GM12878 (cell line): ENCODE measurements around the gene KLRC2. TPM values are rescaled to one million over a fixed set of nuclear protein-coding genes. Genes with fewer than 3 reads are reported as not detected.

Experiments
- ATAC-seq: fragments of 200-7000 bp; cut with Tn5 transposase; 3 replicates; pipeline ENCODE4 v1.9.1; 2020; ENCODE audit warnings: mild to moderate bottlenecking, moderate library complexity
- BruUV-seq: library from RNA; stranded (reverse); fragments of 400-500 nt; replicated peaks from 2 replicates; lab custom pipeline; 2021; lab: Mats Ljungman, UMichigan
- CTCF ChIA-PET: fragments of 300-600 bp; sonication (Branson Sonifier 250); formaldehyde crosslinking; extraction: SDS; loops from one replicate; lab custom pipeline; 2021; ENCODE audit warnings: inconsistent platforms; lab: Yijun Ruan, JAX
- POLR2A ChIA-PET: fragments of 350-600 bp; formaldehyde crosslinking; extraction: SDS; loops from one replicate; lab custom pipeline; 2021; ENCODE audit warnings: inconsistent platforms; lab: Charles Lee
- RAD21 ChIA-PET: fragments of 300-600 bp; sonication (Branson Sonifier 250); formaldehyde crosslinking; loops from one replicate; lab custom pipeline; 2023; ENCODE audit warnings: antibody characterized with exemption; ENCODE audit not compliant: unreplicated experiment; lab: Charles Lee
- SMC1A ChIA-PET: fragments of 300-600 bp; sonication (Branson Sonifier 250); formaldehyde crosslinking; loops from one replicate; lab custom pipeline; 2023; ENCODE audit not compliant: unreplicated experiment, uncharacterized antibody; lab: Charles Lee
- DNase-seq: peaks from one replicate; pipeline ENCODE4 v3.0.0-alpha.2; 2011; ENCODE audit warnings: low read depth, low spot score
- FAIRE-seq: peaks from 3 replicates; lab custom pipeline; 2011; peaks lifted over from hg19 to GRCh38; lab: Jason Lieb, UNC
- H2AFZ ChIP-seq: 2 replicates; pipeline ENCODE4 v1.6.0; 2011; ENCODE audit warnings: low read depth, low read length, control low read depth; ENCODE audit not compliant: control insufficient read depth
- H3K27ac ChIP-seq: 2 replicates; pipeline ENCODE4 v1.5.1; 2011; ENCODE audit warnings: control low read depth; ENCODE audit not compliant: control insufficient read depth, insufficient read depth
- H3K27me3 ChIP-seq, 2 experiments: replicated peaks in 1 of 2; 2 replicates each; pipeline versions ENCODE4 v1.6.0 to v1.6.1; 2011; ENCODE audit warnings: low read length in 1 of 2; ENCODE audit not compliant: control insufficient read depth in 2 of 2, insufficient read depth in 2 of 2
- H3K36me3 ChIP-seq, 2 experiments: 2 replicates each; pipeline ENCODE4 v1.5.1; 2011; ENCODE audit warnings: low read length in 1 of 2; ENCODE audit not compliant: control insufficient read depth in 2 of 2, insufficient read depth in 2 of 2
- H3K4me1 ChIP-seq: 2 replicates; pipeline ENCODE4 v1.6.1; 2011; ENCODE audit warnings: mild to moderate bottlenecking, low read length, moderate library complexity, mixed read lengths; ENCODE audit not compliant: control insufficient read depth, insufficient read depth
- H3K4me2 ChIP-seq: 2 replicates; pipeline ENCODE4 v1.6.0; 2011; ENCODE audit warnings: control low read depth; ENCODE audit not compliant: control insufficient read depth, insufficient read depth
- H3K4me3 ChIP-seq: fragments of 200-600 bp; sonication (generic); 2 replicates; pipeline ENCODE4 v1.5.1; 2016
- H3K79me2 ChIP-seq: 2 replicates; pipeline ENCODE4 v1.6.0; 2011; ENCODE audit warnings: low read length; ENCODE audit not compliant: control insufficient read depth, insufficient read depth
- H3K9ac ChIP-seq: 2 replicates; pipeline ENCODE4 v1.8.0; 2011; ENCODE audit warnings: low read length, control low read depth, mixed read lengths; ENCODE audit not compliant: control insufficient read depth, insufficient read depth
- H3K9me3 ChIP-seq: replicated peaks from 3 replicates; pipeline ENCODE4 v1.5.1; 2011; ENCODE audit warnings: mild to moderate bottlenecking, low read length; ENCODE audit not compliant: control insufficient read depth, insufficient read depth
- H4K20me1 ChIP-seq: 2 replicates; pipeline ENCODE4 v1.6.0; 2011; ENCODE audit not compliant: control insufficient read depth, insufficient read depth
- BHLHE40 ChIP-seq, 2 experiments: fragments of 450-650 bp in 1 of 2; IDR thresholded peaks; 2 replicates each; pipeline ENCODE4 v1.6.1; 2011 to 2017; ENCODE audit warnings: low read depth in 2 of 2, borderline replicate concordance in 1 of 2, improper control_type of control experiment in 1 of 2, low read length in 1 of 2, mild to moderate bottlenecking in 1 of 2
- CBX5 ChIP-seq: sonication (generic); IDR thresholded peaks from 2 replicates; pipeline ENCODE4 v1.6.1; 2016; ENCODE audit warnings: low read depth, moderate library complexity, mild to moderate bottlenecking, inconsistent platforms
- ETV6 ChIP-seq, 2 experiments: fragments of 450-650 bp in 1 of 2; IDR thresholded peaks in 1 of 2; conservative IDR thresholded peaks in 1 of 2; 2 replicates each; pipeline ENCODE4 v1.6.1; 2014; ENCODE audit warnings: antibody characterized with exemption in 1 of 2, borderline replicate concordance in 1 of 2, low read depth in 1 of 2, mild to moderate bottlenecking in 1 of 2, moderate library complexity in 1 of 2
- FOXK2 ChIP-seq: fragments of 450-650 bp; IDR thresholded peaks from 2 replicates; pipeline ENCODE4 v1.6.1; 2017; ENCODE audit warnings: mild to moderate bottlenecking, moderate library complexity
- FOXM1 ChIP-seq: IDR thresholded peaks from 2 replicates; pipeline ENCODE4 v1.6.1; 2012; ENCODE audit warnings: low read depth, mild to moderate bottlenecking, inconsistent platforms, low read length, moderate library complexity
- IKZF1 ChIP-seq: fragments of 450-650 bp; conservative IDR thresholded peaks from 2 replicates; pipeline ENCODE4 v1.6.1; 2017; ENCODE audit warnings: antibody characterized with exemption, mild to moderate bottlenecking
- KAT2A ChIP-seq: conservative IDR thresholded peaks from 2 replicates; pipeline ENCODE4 v1.6.1; 2011; ENCODE audit warnings: low read depth, low read length; ENCODE audit not compliant: control insufficient read depth
- KDM1A ChIP-seq: fragments of 200-600 bp; sonication (generic); IDR thresholded peaks from 2 replicates; pipeline ENCODE4 v1.6.1; 2016; ENCODE audit warnings: borderline replicate concordance
- MYB ChIP-seq: fragments of 150-350 bp; IDR thresholded peaks from 2 replicates; pipeline ENCODE4 v1.6.1; 2014; ENCODE audit warnings: mild to moderate bottlenecking, low read depth, low read length, borderline replicate concordance
- PAX5 ChIP-seq: IDR thresholded peaks from 2 replicates; pipeline ENCODE4 v1.6.1; 2011; ENCODE audit warnings: low read depth, low read length, borderline replicate concordance
- SREBF1 ChIP-seq: IDR thresholded peaks from 2 replicates; pipeline ENCODE4 v1.6.1; 2012; ENCODE audit warnings: mild to moderate bottlenecking, low read length
- STAT3 ChIP-seq: IDR thresholded peaks from 2 replicates; pipeline ENCODE4 v1.6.1; 2011; ENCODE audit warnings: low read depth, low read length, improper control_type of control experiment
- ZNF217 ChIP-seq: fragments of 450-650 bp; IDR thresholded peaks from 2 replicates; pipeline ENCODE4 v1.6.1; 2017; ENCODE audit warnings: antibody characterized with exemption, mild to moderate bottlenecking
- ZNF384 ChIP-seq: IDR thresholded peaks from 2 replicates; pipeline ENCODE4 v1.6.1; 2012; ENCODE audit warnings: low read depth, mild to moderate bottlenecking, low read length, improper control_type of control experiment, borderline replicate concordance
- WGBS: methylation state at CpG from one replicate; pipeline ENCODE4 v1.1.6; 2016; ENCODE audit warnings: low lambda C conversion rate; ENCODE audit not compliant: insufficient replicate concordance, insufficient coverage; ENCODE audit errors: missing lambda C conversion rate; 5-methylcytosine and 5-hydroxymethylcytosine counted together
- in situ Hi-C: fragments of 300-500 bp; cut with MboI; formaldehyde crosslinking; loops from 9 replicates; pipeline ENCODE4 v1.14.3; 2018; ENCODE audit warnings: mixed read lengths
- intact Hi-C: fragments of 100-400 bp; cut with micrococcal nuclease; formaldehyde crosslinking; loops from one replicate; pipeline ENCODE4 v1.14.2; 2022; ENCODE audit not compliant: unreplicated experiment
- polyA plus RNA-seq, 11 experiments: library from polyadenylated mRNA; depleted of rRNA in 4 of 11; unstranded in 6 of 11; stranded (reverse) in 5 of 11; fragments of >200 nt; fragmentation: Nextera tagmentation in 4 of 11; fragmentation: Illumina TruSeq in 1 of 11; extraction: Ambion mirVana in 4 of 11; extraction: Trizol in 1 of 11; gene quantifications; 1 replicate in 1 of 11; 2 replicates in 10 of 11; pipeline versions ENCODE4 v1.2.1 to v1.2.3, GENCODE V29; 2011 to 2016; ENCODE audit warnings: inconsistent platforms in 2 of 11, missing spikeins in 2 of 11, low read depth in 1 of 11
- total RNA-seq, 4 experiments: library from RNA; depleted of rRNA in 3 of 4; stranded (reverse); fragments of >200 nt in 3 of 4; fragmentation: Illumina TruSeq in 1 of 4; extraction: Trizol in 1 of 4; gene quantifications; 2 replicates each; pipeline versions ENCODE4 v1.2.1 to v1.2.3, GENCODE V29; 2013 to 2021

The KLRC2 gene
- total and polyA plus RNA-seq, 10 of the 15 experiments (the other 5 are each of a cell fraction or from before 2014, with no cell fraction given) = 0.15 to 0.40 (median 0.20) TPM; not detected in 5

GRCh38 chr12:10398168-10398567, 37.6 kb downstream of the KLRC2 start:
- no peaks in the 10 kb centered on the region for H4K20me1 ChIP-seq
- WGBS = 68% methylated on average over 2 of the region's 2 CpGs
- H3K27ac ChIP-seq = no peak overlapping the region
- BruUV-seq = no TSS peak
- ChIA-PET CTCF (interaction anchor here (1.8 kb wide), 1 partner anchor 13 kb away, joined by 7 read pairs; no protein-coding TSS in a partner anchor), RAD21 (no interaction called here), POLR2A (no interaction called here), SMC1A (interaction anchor here (0.7 to 1.1 kb wide), 2 partner anchors 11 to 13 kb away, joined by 3 to 4 read pairs; partner anchors contain the start of gene KLRC4)
- DNase-seq (no peak), ATAC-seq (no peak), FAIRE-seq (no peak)
- H3K9ac ChIP-seq = no peak overlapping the region
- in situ Hi-C loops = no loop called here
- H3K4me2 ChIP-seq = no peak overlapping the region
- TF ChIP-seq STAT3 = no peak
- no peak for TF ChIP-seq SREBF1
- no peak for TF ChIP-seq ETV6 (conservative IDR thresholded peaks at IDR 0.05 in 1 of 2, IDR thresholded peaks at IDR 0.05 in 1 of 2; ENCODE audit: borderline replicate concordance in 1 of 2, low read depth in 1 of 2)
- no peak for TF ChIP-seq FOXM1
- no peak for TF ChIP-seq FOXK2
- TF ChIP-seq KAT2A = no peak
- TF ChIP-seq PAX5 = no peak
- no peak for TF ChIP-seq CBX5
- TF ChIP-seq ZNF217 = no peak
- no peak for TF ChIP-seq ZNF384
- TF ChIP-seq BHLHE40 (IDR thresholded peaks at IDR 0.05; ENCODE audit: borderline replicate concordance in 1 of 2, low read depth in 2 of 2, low read length in 1 of 2) = no peak
- TF ChIP-seq IKZF1 = no peak
- no peak for TF ChIP-seq KDM1A
- no peak for TF ChIP-seq MYB
- no peaks in the 10 kb centered on the region; the same call in 2 of the 3 replicates for H3K9me3 ChIP-seq
- no peak overlapping the region for H2AFZ ChIP-seq
- peaks cover 9% of the 10 kb centered on the region; the same call in 1 of the 2 replicates for H3K4me1 ChIP-seq
- no peak overlapping the region for H3K4me3 ChIP-seq
- H3K36me3 ChIP-seq = no peaks in the 10 kb centered on the region
- intact Hi-C loops = loop anchor here (10.0 kb wide), 1 partner anchor 277 kb away; the partner anchor contains the start of gene STYK1
- no peaks in the 10 kb centered on the region for H3K79me2 ChIP-seq
- H3K27me3 ChIP-seq = no peaks in the 10 kb centered on the region
